Measurements from ENCODE around the gene IGFALS.

Gene IGFALS

GRCh38 chr16:1790611-1791255, 2.8 kb downstream of the IGFALS start:
- POLR2A ChIA-PET: interaction anchor here (1.3 kb wide), 1 partner anchor 8 kb away, joined by 5 read pairs; the partner anchor contains the start of genes NUBP2 and SPSB3
- CTCF ChIA-PET: interaction anchor here (1.7 kb wide), 1 partner anchor 11 kb away, joined by 5 read pairs; no protein-coding TSS in a partner anchor
- no peak for DNase-seq (ENCODE audit: extremely low spot score)
- no peak for TF ChIP-seq CTCF (IDR thresholded peaks at IDR 0.05; ENCODE audit: control extremely low read depth, extremely low read depth, low read depth, missing control alignments)

GRCh38 chr16:1790261-1790610, 3.3 kb downstream of the IGFALS start:
- TF ChIP-seq CTCF (IDR thresholded peaks at IDR 0.05; ENCODE audit: control extremely low read depth, extremely low read depth, low read depth, missing control alignments): no peak
- CTCF ChIA-PET: no interaction called here
- POLR2A ChIA-PET: no interaction called here
- no peak for DNase-seq (ENCODE audit: extremely low spot score)

GRCh38 chr16:1789643-1790045, 3.9 kb downstream of the IGFALS start:
- DNase-seq (ENCODE audit: extremely low spot score): no peak
- ChIA-PET POLR2A (no interaction called here), CTCF (no interaction called here)
- no peak for TF ChIP-seq CTCF (IDR thresholded peaks at IDR 0.05; ENCODE audit: control extremely low read depth, extremely low read depth, low read depth, missing control alignments)

GRCh38 chr16:1788708-1789100, 4.8 kb downstream of the IGFALS start:
- DNase-seq (ENCODE audit: extremely low spot score): no peak
- CTCF ChIA-PET: interaction anchor here (1.1 kb wide), 1 partner anchor 16 kb away, joined by 4 read pairs; the partner anchor contains the start of genes EME2 and MRPS34
- POLR2A ChIA-PET: no interaction called here
- TF ChIP-seq CTCF (IDR thresholded peaks at IDR 0.05; ENCODE audit: control extremely low read depth, extremely low read depth, low read depth, missing control alignments): no peak

- ChIA-PET CTCF (interaction anchor here (1.1 kb wide), 1 partner anchor 15 kb away, joined by 4 read pairs; the partner anchor contains the start of genes EME2 and MRPS34), POLR2A (no interaction called here)
- no peak for TF ChIP-seq CTCF (IDR thresholded peaks at IDR 0.05; ENCODE audit: control extremely low read depth, extremely low read depth, low read depth, missing control alignments)
- no peak for DNase-seq (ENCODE audit: extremely low spot score)
Measured at GRCh38 chr16:1788095-1788707, 5.3 kb downstream of the IGFALS start.

- ChIA-PET POLR2A (no interaction called here), CTCF (interaction anchor here (1.1 kb wide), 1 partner anchor 15 kb away, joined by 4 read pairs; the partner anchor contains the start of genes EME2 and MRPS34)
Measured at GRCh38 chr16:1787322-1788094, 6.0 kb downstream of the IGFALS start.

More at GRCh38 chr16:1787322-1788094, 6.0 kb downstream of the IGFALS start:
- no peak for TF ChIP-seq CTCF (IDR thresholded peaks at IDR 0.05; ENCODE audit: control extremely low read depth, extremely low read depth, low read depth, missing control alignments)
- DNase-seq (ENCODE audit: extremely low spot score): no peak
